Daoy (cell line): ENCODE measurements around the gene PLCB3. TPM values are rescaled to one million over a fixed set of nuclear protein-coding genes. Genes with fewer than 3 reads are reported as not detected.

Experiments used
- total RNA-seq: library from RNA; depleted of rRNA; stranded (reverse); fragments of >200 nt; shearing (Covaris generic); gene quantifications from 2 replicates; pipeline ENCODE4 v1.2.3, GENCODE V29; 2014; rRNA removed

Gene PLCB3
- total RNA-seq, 1 experiment from 2014 or later = 13.2 TPM

Other genes starting within 250 kb of the PLCB3 start
- not detected in 2 replicates for gene FLRT1, start 215.6 kb upstream of the PLCB3 start, total RNA-seq
- 19.4 and 47.1 TPM in 2 replicates for gene MACROD1, start 85.4 kb upstream of the PLCB3 start, total RNA-seq
- 283 and 358 TPM in 2 replicates for gene STIP1, start 65.4 kb upstream of the PLCB3 start, total RNA-seq
- gene FERMT3, start 44.8 kb upstream of the PLCB3 start, total RNA-seq = 3.0 and 5.7 TPM in 2 replicates
- 19.8 and 19.9 TPM in 2 replicates for gene TRPT1, start 25.3 kb upstream of the PLCB3 start, total RNA-seq
- gene NUDT22, start 25.3 kb upstream of the PLCB3 start, total RNA-seq = 43.1 and 51.3 TPM in 2 replicates
- gene DNAJC4, start 21.0 kb upstream of the PLCB3 start, total RNA-seq = 1.7 and 2.7 TPM in 2 replicates
- gene VEGFB, start 16.9 kb upstream of the PLCB3 start, total RNA-seq = 6.7 and 8.9 TPM in 2 replicates
- 18.8 and 102 TPM in 2 replicates for gene FKBP2, start 10.4 kb upstream of the PLCB3 start, total RNA-seq
- 414 and 421 TPM in 2 replicates for gene PPP1R14B, start 4.6 kb upstream of the PLCB3 start, total RNA-seq
- gene BAD, start 33.1 kb downstream of the PLCB3 start, total RNA-seq = 63.5 and 65.9 TPM in 2 replicates
- gene GPR137, start 34.3 kb downstream of the PLCB3 start, total RNA-seq = 14.3 and 24.6 TPM in 2 replicates
- gene KCNK4, start 39.8 kb downstream of the PLCB3 start, total RNA-seq = 0.23 TPM in 1 of 2 replicates, not detected in the other
- gene CATSPERZ, start 48.8 kb downstream of the PLCB3 start, total RNA-seq = 0.23 and 6.0 TPM in 2 replicates
- gene ESRRA, start 54.0 kb downstream of the PLCB3 start, total RNA-seq = 35.0 and 37.5 TPM in 2 replicates
- gene TRMT112, start 66.0 kb downstream of the PLCB3 start, total RNA-seq = 565 and 690 TPM in 2 replicates
- gene PRDX5, start 66.6 kb downstream of the PLCB3 start, total RNA-seq = 213 and 229 TPM in 2 replicates
- 1.7 and 2.1 TPM in 2 replicates for gene CCDC88B, start 88.7 kb downstream of the PLCB3 start, total RNA-seq
- 28.7 and 38.6 TPM in 2 replicates for gene RPS6KA4, start 107.6 kb downstream of the PLCB3 start, total RNA-seq